Right lobe of liver (tissue), 6 donors: ENCODE measurements around the gene MET. TPM values are rescaled to one million over a fixed set of nuclear protein-coding genes. Genes with fewer than 3 reads are reported as not detected.
A peak's percentile ranks its signal among the peaks of the same experiment; 100 is the strongest.
"Not testable (repeated sequence)": the region's sequence is repeated elsewhere in the genome, so short reads cannot be mapped to it uniquely, and the experiment has no call there.

Experiments used
- ATAC-seq, 4 donors: fragments of 200-7000 bp; cut with Tn5 transposase; one replicate each; pipeline ENCODE4 v1.9.1; 2020; ENCODE audit warnings: mild to moderate bottlenecking in 4 of 4, moderate library complexity in 4 of 4
- DNase-seq, 3 donors: peaks; one replicate each; pipeline ENCODE4 v3.0.0-alpha.2; 2020
- H3K27ac ChIP-seq, 3 donors: fragments of 200-600 bp; one replicate each; pipeline ENCODE4 v1.8.0; 2022
- H3K27me3 ChIP-seq, 2 donors: fragments of 200-600 bp; one replicate each; pipeline ENCODE4 v1.8.0; 2022
- H3K36me3 ChIP-seq, 4 donors: fragments of 200-600 bp; sonication (generic) in 1 of 4; one replicate each; pipeline versions ENCODE4 v1.5.1 to v1.8.0; 2017 to 2022; ENCODE audit warnings: control low read depth in 1 of 4
- H3K4me1 ChIP-seq, 4 donors: fragments of 200-600 bp; sonication (generic) in 1 of 4; one replicate each; pipeline versions ENCODE4 v1.5.1 to v1.8.0; 2017 to 2022; ENCODE audit warnings: control low read depth in 1 of 4
- H3K4me3 ChIP-seq, 3 donors: fragments of 200-600 bp; one replicate each; pipeline ENCODE4 v1.8.0; 2022
- H3K9me3 ChIP-seq, 4 donors: fragments of 200-600 bp; sonication (generic) in 1 of 4; one replicate each; pipeline versions ENCODE4 v1.5.1 to v1.8.0; 2017 to 2022; ENCODE audit warnings: control low read depth in 1 of 4
- POLR2A ChIP-seq: fragments of 450-650 bp; IDR thresholded peaks from one replicate; pipeline ENCODE4 v1.6.1; 2017; ENCODE audit warnings: antibody characterized with exemption, mild to moderate bottlenecking
- WGBS: methylation state at CpG from one replicate; pipeline ENCODE4 v1.1.6; 2018; ENCODE audit warnings: low coverage, low lambda C conversion rate; ENCODE audit not compliant: insufficient coverage; ENCODE audit errors: missing lambda C conversion rate; 5-methylcytosine and 5-hydroxymethylcytosine counted together
- intact Hi-C, 2 donors: fragments of 100-400 bp; cut with DNase I; formaldehyde crosslinking; loops; one replicate each; pipeline versions ENCODE4 v1.11.2 to v1.14.1; 2022
- total RNA-seq, 6 experiments: library from RNA; depleted of rRNA in 2 of 6; stranded (reverse); fragments of >200 nt in 2 of 6; fragmentation: NEBNext Ultra II Directional in 3 of 6; extraction: Animal tissue kit (Norgen Biotek cat#: 25700) in 3 of 6; gene quantifications; one replicate each; pipeline versions ENCODE4 v1.1.0 to v1.2.4, GENCODE V29; 2016 to 2023
- TF ChIP-seq, protein P1 (sequence below), 4 donors: fragments of 200-600 bp in 3 of 4; fragments of 450-650 bp in 1 of 4; IDR thresholded peaks; one replicate each; pipeline versions ENCODE4 v1.5.1 to v1.8.0; 2016 to 2022; ENCODE audit warnings: antibody characterized with exemption in 4 of 4, mild to moderate bottlenecking in 2 of 4
- donor health status: DM: no; HTN: yes; CAD: no.
- donor health status: DM: no; HTN: no; CAD: no.
- donor health status: DM: no; HTN: no; CAD: no.
- donor health status: DM: no; HTN: yes; CAD: no.
- donor health status: DM: no; HTN: yes; CAD: no.

MET gene
- total RNA-seq, 6 experiments from 2014 or later, result 32.9 to 45.2 (median 37.2) TPM

DNA sequence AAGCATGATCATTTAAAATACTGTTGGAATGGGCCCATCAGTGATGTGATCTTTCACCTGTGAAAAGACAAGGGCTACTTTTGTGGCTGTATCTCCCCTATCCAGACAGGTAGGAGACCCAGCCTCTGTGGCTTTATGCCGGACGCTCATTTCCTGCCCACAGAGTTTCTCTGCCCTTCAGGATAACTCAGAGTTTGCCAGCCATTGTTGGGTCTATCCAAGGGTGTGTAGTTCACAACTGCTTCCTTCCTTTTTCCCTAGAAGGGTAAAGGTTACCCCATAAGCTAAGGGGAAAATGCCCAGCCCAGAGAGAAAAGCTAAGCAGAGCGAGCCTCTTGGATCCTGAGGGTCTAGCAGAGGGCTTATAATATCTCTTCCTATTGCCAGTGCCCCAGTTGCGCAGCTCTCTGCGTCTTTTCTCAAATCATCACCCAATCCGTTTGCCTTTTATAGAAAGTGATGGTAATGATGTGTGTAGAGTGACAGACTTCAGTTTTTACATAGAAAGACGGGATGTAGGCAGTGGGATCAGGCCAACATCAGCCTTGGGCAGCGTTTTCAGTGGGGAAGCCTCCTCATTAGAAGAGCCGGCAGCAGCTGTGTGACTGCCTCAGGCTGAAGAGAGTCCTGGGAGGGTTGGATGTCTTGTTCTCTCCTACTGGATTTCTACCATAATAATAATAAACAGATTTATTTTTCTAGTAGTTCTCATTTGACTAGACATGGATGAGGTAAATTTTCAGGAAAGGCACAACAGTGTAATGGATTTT, 80.5 kb downstream of the MET start:
- ATAC-seq (peak in 1 of 4 donors; percentile 26), DNase-seq (no peak)
- TF ChIP-seq, protein P1, sequence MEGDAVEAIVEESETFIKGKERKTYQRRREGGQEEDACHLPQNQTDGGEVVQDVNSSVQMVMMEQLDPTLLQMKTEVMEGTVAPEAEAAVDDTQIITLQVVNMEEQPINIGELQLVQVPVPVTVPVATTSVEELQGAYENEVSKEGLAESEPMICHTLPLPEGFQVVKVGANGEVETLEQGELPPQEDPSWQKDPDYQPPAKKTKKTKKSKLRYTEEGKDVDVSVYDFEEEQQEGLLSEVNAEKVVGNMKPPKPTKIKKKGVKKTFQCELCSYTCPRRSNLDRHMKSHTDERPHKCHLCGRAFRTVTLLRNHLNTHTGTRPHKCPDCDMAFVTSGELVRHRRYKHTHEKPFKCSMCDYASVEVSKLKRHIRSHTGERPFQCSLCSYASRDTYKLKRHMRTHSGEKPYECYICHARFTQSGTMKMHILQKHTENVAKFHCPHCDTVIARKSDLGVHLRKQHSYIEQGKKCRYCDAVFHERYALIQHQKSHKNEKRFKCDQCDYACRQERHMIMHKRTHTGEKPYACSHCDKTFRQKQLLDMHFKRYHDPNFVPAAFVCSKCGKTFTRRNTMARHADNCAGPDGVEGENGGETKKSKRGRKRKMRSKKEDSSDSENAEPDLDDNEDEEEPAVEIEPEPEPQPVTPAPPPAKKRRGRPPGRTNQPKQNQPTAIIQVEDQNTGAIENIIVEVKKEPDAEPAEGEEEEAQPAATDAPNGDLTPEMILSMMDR (IDR thresholded peaks at IDR 0.05), result no peak
- TF ChIP-seq POLR2A, result no peak
- Histone ChIP-seq H3K27me3 (no peaks in the 10 kb centered on the region), H3K36me3 (peaks cover 0 to 5% (median 0%) of the 10 kb centered on the region in 4 donors), H3K4me1 (no peaks in the 10 kb centered on the region), H3K9me3 (no peaks in the 10 kb centered on the region), H3K4me3 (no peak overlapping the region), H3K27ac (no peak overlapping the region)
- 60% methylated on average over 7 of the region's 9 CpGs for WGBS
- intact Hi-C loops, result no loop called here

DNA sequence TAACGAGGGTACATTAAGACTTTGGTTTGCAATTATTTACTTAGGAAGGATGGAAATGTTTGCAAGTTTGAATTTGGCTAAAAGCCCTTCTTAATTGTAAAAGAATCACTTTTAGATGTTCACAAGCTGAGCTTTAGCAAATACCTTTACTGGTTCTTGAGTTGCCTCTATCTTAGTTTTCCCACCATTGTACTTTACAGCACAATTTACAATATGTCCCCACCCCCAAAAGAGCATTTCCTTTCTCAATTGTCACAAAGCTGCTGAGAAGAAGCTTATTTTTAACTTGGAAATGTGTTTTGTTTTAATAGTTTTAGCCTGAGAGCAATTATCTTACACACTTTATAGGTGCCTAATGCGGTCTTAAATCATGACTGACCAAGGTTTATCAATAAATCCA, 81.1 kb downstream of the MET start:
- H3K27me3 ChIP-seq, result no peaks in the 10 kb centered on the region
- H3K27ac ChIP-seq, result no peak overlapping the region
- no peak overlapping the region for H3K4me3 ChIP-seq
- WGBS, result 50% methylated on average over 2 of the region's 2 CpGs
- DNase-seq (no peak), ATAC-seq (no peak)
- no peaks in the 10 kb centered on the region for H3K9me3 ChIP-seq
- no peaks in the 10 kb centered on the region for H3K4me1 ChIP-seq
- intact Hi-C loops, result no loop called here
- TF ChIP-seq, protein P1 (IDR thresholded peaks at IDR 0.05), result no peak
- no peak for TF ChIP-seq POLR2A
- peaks cover 0 to 5% (median 0%) of the 10 kb centered on the region in 4 donors for H3K36me3 ChIP-seq

DNA sequence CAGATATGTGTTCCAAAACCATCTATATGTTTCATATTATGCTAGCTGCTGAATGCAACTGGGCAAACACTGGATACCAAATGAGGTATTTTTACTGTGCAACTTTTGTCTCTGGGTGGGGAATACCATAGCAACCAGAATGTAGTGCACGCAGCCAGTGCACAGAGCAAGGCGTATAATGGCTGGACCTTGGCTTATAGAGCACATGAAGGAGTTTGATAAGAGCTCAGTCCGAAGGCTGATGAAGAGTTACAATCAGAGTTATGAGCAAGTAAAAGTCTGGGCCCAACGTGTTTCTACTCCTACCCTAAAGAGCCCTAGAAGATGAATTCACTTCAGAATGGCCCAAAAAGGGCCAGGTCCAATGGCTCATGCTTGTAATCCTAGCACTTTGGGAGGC, 82.2 kb downstream of the MET start:
- no peak overlapping the region for H3K4me3 ChIP-seq
- no peak for ATAC-seq
- intact Hi-C loops, result no loop called here

DNA sequence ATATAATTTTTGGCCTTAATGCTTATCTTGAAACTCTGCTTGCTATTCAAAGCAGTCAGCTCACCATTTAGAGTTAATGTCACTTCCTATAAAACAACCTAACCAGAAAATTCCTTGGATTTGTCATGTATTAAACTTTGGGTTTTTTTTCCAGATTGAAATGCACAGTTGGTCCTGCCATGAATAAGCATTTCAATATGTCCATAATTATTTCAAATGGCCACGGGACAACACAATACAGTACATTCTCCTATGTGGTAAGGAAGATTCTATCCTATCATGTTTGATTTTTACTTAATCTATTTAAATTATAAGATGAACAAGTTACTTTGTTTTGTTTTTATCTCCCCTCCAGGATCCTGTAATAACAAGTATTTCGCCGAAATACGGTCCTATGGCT, 85.3 kb downstream of the MET start:
- Histone ChIP-seq H3K9me3 (no peaks in the 10 kb centered on the region), H3K27ac (no peak overlapping the region), H3K4me1 (no peaks in the 10 kb centered on the region), H3K36me3 (peaks cover 0 to 11% (median 0%) of the 10 kb centered on the region in 4 donors), H3K27me3 (no peaks in the 10 kb centered on the region), H3K4me3 (no peak overlapping the region)
- TF ChIP-seq, protein P1 (IDR thresholded peaks at IDR 0.05), result no peak
- 93% methylated on average over 4 of the region's 4 CpGs for WGBS
- no peak for ATAC-seq
- intact Hi-C loops, result no loop called here
- no peak for DNase-seq

More for the DNA sequence above, 82.2 kb downstream of the MET start:
- Histone ChIP-seq H3K4me1 (no peaks in the 10 kb centered on the region), H3K27ac (no peak overlapping the region), H3K9me3 (no peaks in the 10 kb centered on the region), H3K36me3 (peaks cover 0 to 5% (median 0%) of the 10 kb centered on the region in 4 donors), H3K27me3 (no peaks in the 10 kb centered on the region)
- no peak for DNase-seq
- WGBS, result no CpG with 5 or more reads among the region's 4 CpGs
- TF ChIP-seq, protein P1 (IDR thresholded peaks at IDR 0.05), result no peak
- TF ChIP-seq POLR2A, result no peak

DNA sequence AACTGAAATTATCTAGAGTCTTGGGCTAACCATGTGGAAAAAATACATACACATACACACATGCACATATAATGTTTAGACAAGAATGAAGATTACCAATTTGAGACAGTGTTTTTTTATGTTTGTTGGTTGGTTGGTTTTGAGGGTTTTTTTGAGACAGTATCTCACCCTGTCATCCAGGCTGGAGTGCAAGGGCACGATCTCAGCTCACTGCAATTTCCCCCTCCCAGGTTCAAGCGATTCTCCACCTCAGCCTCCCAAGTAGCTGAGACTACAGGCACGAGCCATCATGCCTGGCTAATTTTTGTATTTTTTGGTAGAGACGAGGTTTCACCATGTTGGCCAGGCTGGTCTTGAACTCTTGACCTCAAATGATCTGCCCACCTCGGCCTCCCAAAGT, 87.6 kb downstream of the MET start:
- DNase-seq, H3K9me3 ChIP-seq, H3K4me3 ChIP-seq, H3K4me1 ChIP-seq, H3K27me3 ChIP-seq, H3K27ac ChIP-seq, intact Hi-C loops, ATAC-seq: not testable (repeated sequence)
- WGBS, result 88% methylated on average over 5 of the region's 5 CpGs
- H3K36me3 ChIP-seq, result peaks cover 0 to 11% (median 0%) of the 10 kb centered on the region in 4 donors
